NCI-H2107 treated with DMSO at 0.1 percent for 48 hours (cell line): ENCODE results near the gene SMAD1.
"Not testable (repeated sequence)": the region's sequence is repeated elsewhere in the genome, so short reads cannot be mapped to it uniquely, and the experiment has no call there.

Source experiments
- DNase-seq: peaks from one replicate; lab custom pipeline; 2025; ENCODE audit not compliant: unreplicated experiment; lab: John Stamatoyannopoulos, UW

SMAD1 gene

DNA sequence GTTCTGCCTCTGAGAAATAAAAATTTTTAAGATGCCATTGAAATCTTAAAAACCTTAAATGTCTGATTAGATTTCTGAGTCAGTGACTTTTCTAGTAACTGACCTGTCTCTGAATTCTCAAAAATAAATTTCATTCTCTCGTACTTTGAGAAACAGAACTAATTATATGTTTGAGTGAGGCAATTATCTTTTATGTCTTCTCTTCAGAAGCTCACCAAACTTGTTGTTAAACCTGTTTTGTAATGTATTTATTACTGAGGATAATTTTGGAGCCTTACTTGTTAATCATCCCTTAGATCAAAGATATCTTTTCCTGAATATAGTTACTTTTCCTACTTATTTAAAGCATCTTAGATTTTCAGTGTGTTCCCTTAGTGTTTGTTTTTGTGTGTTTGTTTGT is 73.0 kb downstream of the SMAD1 start:
- no peak for DNase-seq

DNA sequence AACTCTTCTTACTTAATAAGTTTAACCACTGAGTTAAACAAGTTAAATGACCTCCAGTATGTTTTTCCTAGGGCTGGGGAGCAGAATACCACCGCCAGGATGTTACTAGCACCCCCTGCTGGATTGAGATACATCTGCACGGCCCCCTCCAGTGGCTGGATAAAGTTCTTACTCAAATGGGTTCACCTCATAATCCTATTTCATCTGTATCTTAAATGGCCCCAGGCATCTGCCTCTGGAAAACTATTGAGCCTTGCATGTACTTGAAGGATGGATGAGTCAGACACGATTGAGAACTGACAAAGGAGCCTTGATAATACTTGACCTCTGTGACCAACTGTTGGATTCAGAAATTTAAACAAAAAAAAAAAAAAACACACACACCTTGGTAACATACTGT is 76.1 kb downstream of the SMAD1 start:
- DNase-seq, result no peak

DNA sequence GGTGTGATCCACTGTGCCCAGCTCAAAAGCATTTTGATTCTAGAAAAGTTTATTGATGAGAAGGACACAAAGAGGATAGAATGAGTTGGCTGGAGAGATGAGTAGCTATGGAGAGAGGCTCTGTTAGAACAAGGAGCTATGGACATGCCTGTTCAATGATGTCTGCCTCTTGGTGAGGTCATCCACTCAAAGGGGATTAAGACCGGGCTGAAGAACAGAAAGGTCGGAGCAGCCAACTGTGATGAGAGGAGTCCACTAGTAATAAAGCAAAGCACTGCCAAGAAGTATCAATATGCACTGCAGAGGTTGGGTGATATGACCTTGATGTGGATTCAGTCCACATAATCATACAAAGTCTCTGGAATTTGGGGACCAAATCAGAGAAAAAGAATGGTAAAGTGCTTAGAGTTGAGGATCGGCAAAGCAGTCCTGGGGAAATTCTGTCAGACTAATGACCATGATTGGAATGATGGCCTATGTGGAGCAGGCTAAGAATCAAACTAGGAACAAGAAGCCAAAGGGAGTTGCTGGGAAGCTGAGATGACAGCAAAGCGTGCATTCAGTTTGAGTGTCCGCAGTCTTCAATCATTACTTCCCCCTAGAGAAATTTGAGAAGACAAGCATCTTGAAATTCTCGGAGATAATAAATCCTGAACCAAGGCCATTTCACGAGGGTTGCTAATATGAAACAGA is 81.8 kb downstream of the SMAD1 start:
- no peak for DNase-seq

DNA sequence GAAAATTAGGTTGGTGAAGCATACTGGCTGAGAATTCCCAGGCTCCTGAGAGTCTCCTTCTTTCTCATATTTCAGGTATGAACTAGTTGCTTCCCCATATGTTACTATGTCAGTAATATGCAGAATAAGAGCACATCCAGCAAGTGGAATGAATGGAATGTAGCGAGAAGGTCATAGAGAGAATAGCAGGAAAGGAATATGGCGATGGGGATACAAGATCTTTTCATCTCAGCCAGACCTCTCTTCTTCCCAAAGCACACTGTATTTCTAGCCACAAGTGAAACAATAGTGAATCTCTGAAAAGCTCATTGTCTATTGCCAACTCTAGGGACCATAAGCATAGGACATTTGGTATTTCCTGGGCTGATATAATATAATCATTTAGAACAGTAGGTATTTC is 82.9 kb downstream of the SMAD1 start:
- no peak for DNase-seq

DNA sequence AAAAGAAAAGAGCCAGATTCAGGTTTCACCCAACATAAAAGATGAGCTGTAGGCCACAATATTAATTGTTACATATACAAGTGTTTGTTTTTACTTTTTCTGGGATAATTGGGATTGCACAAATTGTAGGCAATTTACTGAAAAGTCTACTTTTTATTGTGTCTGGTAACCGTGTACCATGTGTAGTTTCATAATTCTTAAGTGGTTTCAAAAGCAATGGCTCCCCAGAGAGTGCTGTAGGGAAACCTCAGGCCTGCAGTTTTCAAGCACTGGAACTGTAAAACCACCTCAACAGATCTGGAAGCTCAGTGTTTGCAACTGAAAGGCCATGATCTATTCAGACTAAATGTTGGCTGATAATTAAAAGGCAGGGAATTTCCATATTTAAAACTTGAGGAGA is 83.7 kb downstream of the SMAD1 start:
- DNase-seq, result no peak

DNA sequence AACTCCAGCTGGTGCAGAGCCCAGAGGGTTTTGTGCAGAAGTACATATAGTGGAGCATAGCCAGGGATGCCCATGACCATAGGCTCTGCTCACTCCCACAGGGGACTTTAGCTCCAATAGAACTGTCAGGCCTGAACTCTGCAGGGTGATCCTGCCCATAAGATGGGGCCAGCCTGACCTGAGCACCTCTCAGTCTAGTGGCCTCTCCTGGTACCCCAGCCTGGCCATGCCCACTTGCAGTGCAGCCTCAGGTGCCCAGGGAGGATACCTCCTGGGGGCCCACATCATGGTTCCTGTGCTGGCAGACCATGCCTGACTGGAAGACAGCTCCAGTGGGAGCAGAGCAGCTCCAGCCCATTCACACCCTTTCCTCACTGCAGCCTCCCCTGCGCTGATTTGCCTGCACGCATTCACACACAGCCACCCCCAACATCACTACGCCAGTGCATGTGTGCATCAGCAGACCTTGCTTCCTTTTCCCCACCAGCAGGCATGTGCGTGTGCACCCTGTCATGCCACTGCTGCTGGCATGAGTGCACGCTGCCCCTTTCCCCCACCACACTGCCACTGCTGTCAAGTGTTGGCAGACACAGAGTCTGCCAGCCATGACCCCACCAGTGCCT is 84.5 kb downstream of the SMAD1 start:
- DNase-seq, result no peak

GRCh38 chr4:145566768-145567167 is 85.1 kb downstream of the SMAD1 start:
- no peak for DNase-seq

- DNase-seq, result no peak
Observed at GRCh38 chr4:145567516-145567915, 85.9 kb downstream of the SMAD1 start.

DNA sequence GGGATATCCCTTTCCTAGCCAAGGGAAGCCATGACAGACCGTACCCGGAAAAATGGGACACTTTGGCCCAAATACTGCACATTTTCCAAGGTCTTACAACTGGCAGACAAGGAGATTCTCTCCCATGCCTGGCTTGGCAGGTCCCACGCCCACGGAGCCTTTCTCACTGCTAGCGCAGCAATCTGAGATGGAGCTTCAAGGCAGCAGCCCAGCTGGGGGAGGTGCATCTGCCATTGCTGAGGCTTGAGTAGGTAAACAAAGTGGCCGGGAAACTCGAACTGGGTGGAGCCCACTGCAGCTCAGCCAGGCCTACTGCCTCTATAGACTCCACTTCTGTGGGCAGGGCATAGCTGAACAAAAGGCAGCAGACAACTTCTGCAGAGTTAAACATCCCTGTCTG is 92.9 kb downstream of the SMAD1 start:
- not testable (repeated sequence) for DNase-seq

DNA sequence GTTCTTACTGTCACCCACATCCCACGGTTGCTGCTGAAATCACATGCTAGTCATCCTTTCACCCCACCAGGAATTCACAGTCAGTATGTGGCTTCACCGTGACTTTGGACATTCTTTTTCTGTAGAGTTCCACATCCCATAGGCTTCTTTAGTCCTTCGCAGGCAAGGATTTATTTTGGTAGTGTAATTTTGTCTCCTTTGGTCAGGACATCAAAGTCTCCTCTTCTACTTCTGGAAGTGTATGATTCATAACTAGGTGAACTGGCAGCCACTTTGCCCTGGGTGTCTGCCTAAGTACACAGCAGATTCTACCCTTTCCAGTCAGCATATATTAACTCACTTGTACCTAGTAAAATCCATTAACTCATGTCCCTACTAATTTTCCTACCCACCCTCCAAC is 99.3 kb downstream of the SMAD1 start:
- DNase-seq, result no peak

- no peak for DNase-seq
Observed at GRCh38 chr4:145583191-145584055, 101.8 kb downstream of the SMAD1 start.

DNA sequence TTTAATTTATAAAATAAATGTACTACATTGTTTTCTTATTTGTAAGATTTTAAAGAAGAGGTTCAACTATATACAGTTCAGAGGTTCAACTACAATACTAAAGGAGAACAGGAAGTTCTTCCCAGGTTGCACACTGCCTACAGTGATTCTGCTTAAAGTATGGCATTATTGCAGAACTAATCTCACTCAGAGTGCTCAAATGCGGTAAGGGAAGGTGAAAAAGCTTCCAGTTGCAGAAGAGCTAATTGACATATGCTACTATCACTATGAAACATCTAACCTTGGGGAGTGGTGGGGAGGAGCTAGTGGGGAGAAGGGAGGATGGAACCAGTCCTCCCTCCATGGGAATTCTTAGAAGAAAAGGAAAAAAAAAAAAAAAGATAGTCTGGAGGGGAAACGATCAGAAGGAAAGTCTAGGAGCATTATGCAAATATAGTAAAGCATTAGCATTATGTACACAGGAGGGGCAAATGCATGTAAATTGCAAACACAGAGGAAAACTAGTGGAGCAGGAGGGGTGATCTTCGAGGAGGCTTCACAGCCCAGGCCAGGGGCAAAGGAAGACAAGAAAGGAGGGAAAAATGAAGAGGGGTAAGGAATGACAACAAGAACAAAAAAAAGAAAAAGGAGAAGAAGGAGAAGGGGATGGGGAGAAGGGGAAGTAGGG is 105.6 kb downstream of the SMAD1 start:
- DNase-seq, result no peak

DNA sequence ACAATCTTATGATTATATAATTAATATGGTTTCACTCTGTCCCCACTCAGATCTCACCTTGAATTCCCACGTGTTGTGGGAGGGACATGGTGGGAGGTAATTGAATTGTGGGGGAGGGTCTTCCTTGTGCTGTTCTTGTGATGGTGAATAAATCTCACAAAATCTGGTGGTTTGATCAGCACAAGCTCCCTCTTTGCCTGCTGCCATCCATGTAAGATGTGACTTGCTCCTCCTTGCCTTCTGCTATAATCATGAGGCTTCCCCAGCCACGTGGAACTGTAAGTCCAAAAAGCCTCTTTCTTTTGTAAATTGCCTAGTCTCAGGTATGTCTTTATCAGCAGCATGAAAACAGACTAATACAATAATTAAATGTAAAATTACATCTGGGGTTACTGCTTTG is 107.7 kb downstream of the SMAD1 start:
- DNase-seq, result not testable (repeated sequence)

- DNase-seq, result no peak
Observed at GRCh38 chr4:145589916-145590702, 108.5 kb downstream of the SMAD1 start.

DNA sequence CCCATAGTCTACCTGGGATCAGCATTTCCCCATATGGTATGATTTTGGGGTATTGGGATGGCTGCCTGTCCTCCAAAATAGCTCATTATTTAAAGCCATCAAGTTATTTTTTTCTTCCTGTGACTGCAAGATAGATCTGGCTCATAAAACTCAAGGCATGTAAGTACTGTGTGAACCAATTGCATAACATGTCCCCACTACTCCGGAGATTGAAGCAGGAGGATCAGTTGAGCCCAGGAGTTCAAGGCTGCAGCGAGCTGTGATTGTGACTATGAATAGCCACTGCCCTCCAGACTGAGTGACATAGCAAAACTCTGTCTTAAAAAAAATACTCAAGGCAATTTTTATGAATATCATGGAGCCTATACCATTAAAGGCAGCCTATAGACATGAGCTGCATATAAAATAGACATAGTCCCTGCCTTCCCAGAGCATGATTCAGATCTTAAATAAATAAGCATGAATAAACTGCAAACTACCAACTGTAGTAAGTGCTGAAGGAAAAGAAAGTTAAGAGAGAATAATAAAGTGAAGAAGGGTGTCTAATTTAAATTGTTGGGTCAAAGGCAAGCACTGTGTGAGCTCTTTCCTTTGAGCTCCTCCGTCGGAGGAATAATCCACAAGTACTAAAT is 120.6 kb downstream of the SMAD1 start:
- no peak for DNase-seq

DNA sequence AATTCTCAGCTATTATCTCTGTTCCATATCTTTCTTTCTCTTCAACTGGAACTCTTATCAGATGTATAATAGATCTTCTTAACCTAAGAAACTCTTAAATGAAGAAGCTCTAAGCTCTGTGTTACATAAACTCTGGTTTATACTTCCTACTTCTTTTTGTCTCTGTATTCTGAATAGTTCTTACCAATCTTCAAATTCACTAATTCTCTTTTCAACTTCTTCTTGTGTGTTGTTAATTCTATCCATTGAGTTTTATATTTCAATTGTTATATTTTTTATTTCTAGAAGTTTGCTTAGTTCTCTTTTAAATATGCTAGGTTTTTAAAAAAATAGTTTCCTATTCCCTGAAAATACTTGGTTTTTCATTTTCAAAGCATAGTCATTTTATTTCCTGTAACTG is 124.3 kb downstream of the SMAD1 start:
- DNase-seq, result no peak
